HCT116 (cell line): ENCODE measurements around the gene PFKP. TPM values are rescaled to one million over a fixed set of nuclear protein-coding genes. Genes with fewer than 3 reads are reported as not detected.

Source experiments
- ATAC-seq: fragments of 200-7000 bp; cut with Tn5 transposase; 2 replicates; pipeline ENCODE4 v1.9.1; 2020; ENCODE audit warnings: mild to moderate bottlenecking, moderate library complexity
- BruUV-seq: library from RNA; stranded (reverse); fragments of 400-500 nt; replicated peaks from 2 replicates; lab custom pipeline; 2021; lab: Mats Ljungman, UMichigan
- CTCF ChIA-PET: fragments of 300-600 bp; sonication (Branson Sonifier 250); formaldehyde crosslinking; loops from one replicate; lab custom pipeline; 2021; ENCODE audit warnings: antibody characterized with exemption; lab: Charles Lee
- POLR2A ChIA-PET: fragments of 300-600, 350-600 bp; sonication (Branson Sonifier 250); formaldehyde crosslinking; loops from one replicate; lab custom pipeline; 2021; ENCODE audit warnings: antibody characterized with exemption; lab: Charles Lee
- RAD21 ChIA-PET, 2 experiments: fragments of 300-600 bp; sonication (Branson Sonifier 250); formaldehyde crosslinking; loops; one replicate each; lab custom pipeline; 2023; ENCODE audit warnings: low total read pairs in 2 of 2; ENCODE audit not compliant: uncharacterized antibody in 2 of 2, unreplicated experiment in 2 of 2, low non-redundant PET in 1 of 2; lab: Charles Lee
- DNase-seq: peaks from one replicate; pipeline ENCODE4 v3.0.0-alpha.2; 2010; ENCODE audit warnings: low read depth, low spot score
- H2AFZ ChIP-seq: fragments of 200-600 bp; shearing (Covaris generic), sonication (generic); 2 replicates; pipeline ENCODE4 v1.6.1; 2017; ENCODE audit warnings: low read depth, mixed run types, mixed read lengths, antibody characterized with exemption, low read length; ENCODE audit not compliant: poor library complexity, severe bottlenecking
- H3K27ac ChIP-seq: 2 replicates; pipeline ENCODE4 v1.5.1; 2012; ENCODE audit warnings: low read depth, low read length
- H3K27me3 ChIP-seq: fragments of 200-600 bp; sonication (generic); 2 replicates; pipeline ENCODE4 v1.6.1; 2016; ENCODE audit warnings: mixed run types, low read length, mixed read lengths; ENCODE audit not compliant: insufficient read depth
- H3K36me3 ChIP-seq, 2 experiments: fragments of 200-500 bp in 1 of 2; fragments of 200-600 bp in 1 of 2; sonication (Bioruptor generic) in 1 of 2; sonication (generic) in 1 of 2; 2 replicates each; pipeline versions ENCODE4 v1.5.1 to v1.6.1; 2014 to 2016; ENCODE audit warnings: low read length in 2 of 2, inconsistent platforms in 1 of 2, mixed read lengths in 1 of 2, mixed run types in 1 of 2; ENCODE audit not compliant: insufficient read depth in 2 of 2, control insufficient read depth in 1 of 2
- H3K4me1 ChIP-seq, 2 experiments: fragments of 200-600 bp in 1 of 2; sonication (generic) in 1 of 2; 2 replicates each; pipeline versions ENCODE4 v1.5.1 to v1.6.1; 2012 to 2017; ENCODE audit warnings: low read length in 2 of 2, inconsistent platforms in 1 of 2, mild to moderate bottlenecking in 1 of 2, mixed read lengths in 1 of 2, mixed run types in 1 of 2, moderate library complexity in 1 of 2; ENCODE audit not compliant: insufficient read depth in 2 of 2, control insufficient read depth in 1 of 2
- H3K4me2 ChIP-seq: fragments of 200-600 bp; sonication (generic); 2 replicates; pipeline ENCODE4 v1.6.1; 2017; ENCODE audit warnings: mixed run types, low read length, mixed read lengths
- H3K4me3 ChIP-seq, 2 experiments: fragments of 200-600 bp in 1 of 2; sonication (generic) in 1 of 2; replicated peaks in 1 of 2; 2 replicates each; pipeline ENCODE4 v1.5.1; 2011 to 2016; ENCODE audit warnings: low read length in 2 of 2, control low read depth in 1 of 2, low read depth in 1 of 2, mild to moderate bottlenecking in 1 of 2, mixed read lengths in 1 of 2, mixed run types in 1 of 2
- H3K79me2 ChIP-seq: fragments of 200-600 bp; sonication (generic); 2 replicates; pipeline ENCODE4 v1.6.1; 2017; ENCODE audit warnings: mild to moderate bottlenecking, mixed run types, low read length, moderate library complexity, mixed read lengths; ENCODE audit not compliant: insufficient read depth
- H3K9ac ChIP-seq: fragments of 200-600 bp; sonication (generic); 2 replicates; pipeline ENCODE4 v1.6.1; 2016; ENCODE audit warnings: low read length, mixed read lengths
- H3K9me2 ChIP-seq: fragments of 200-600 bp; sonication (generic), shearing (Covaris generic); 2 replicates; pipeline ENCODE4 v1.6.1; 2017; ENCODE audit warnings: mixed run types, mild to moderate bottlenecking, moderate library complexity; ENCODE audit not compliant: insufficient read depth
- H3K9me3 ChIP-seq, 2 experiments: fragments of 200-500 bp in 1 of 2; fragments of 200-600 bp in 1 of 2; sonication (Bioruptor generic) in 1 of 2; sonication (generic) in 1 of 2; 2 replicates each; pipeline ENCODE4 v1.6.1; 2014 to 2017; ENCODE audit warnings: low read length in 2 of 2, mixed read lengths in 2 of 2, inconsistent platforms in 1 of 2, low read depth in 1 of 2, mild to moderate bottlenecking in 1 of 2, mixed run types in 1 of 2, moderate library complexity in 1 of 2; ENCODE audit not compliant: control insufficient read depth in 1 of 2, insufficient read depth in 1 of 2
- H4K20me1 ChIP-seq: fragments of 200-600 bp; sonication (generic), shearing (Covaris generic); 2 replicates; pipeline ENCODE4 v1.6.1; 2017; ENCODE audit warnings: mixed run types, mild to moderate bottlenecking, moderate library complexity; ENCODE audit not compliant: insufficient read depth
- EZH2phosphoT487 ChIP-seq: fragments of 200-600 bp; IDR thresholded peaks from 2 replicates; pipeline ENCODE4 v1.6.1; 2018; ENCODE audit warnings: antibody characterized with exemption, borderline replicate concordance
- FOSL1 ChIP-seq: IDR thresholded peaks from 2 replicates; pipeline ENCODE4 v1.6.1; 2012; ENCODE audit warnings: low read depth
- JUND ChIP-seq: IDR thresholded peaks from 2 replicates; pipeline ENCODE4 v1.6.1; 2012
- SIN3A ChIP-seq: IDR thresholded peaks from 2 replicates; pipeline ENCODE4 v1.6.1; 2012; ENCODE audit warnings: low read depth
- TCF7L2 ChIP-seq: IDR thresholded peaks from 2 replicates; pipeline ENCODE4 v1.7.0; 2011; ENCODE audit warnings: borderline replicate concordance, inconsistent platforms; ENCODE audit not compliant: insufficient read depth, insufficient read length; ENCODE audit errors: extremely low read depth
- ZBTB33 ChIP-seq: IDR thresholded peaks from 2 replicates; pipeline ENCODE4 v1.6.1; 2011; ENCODE audit warnings: mild to moderate bottlenecking, low read length, moderate library complexity; ENCODE audit not compliant: insufficient replicate concordance; ENCODE audit errors: extremely low read depth
- ZFX ChIP-seq: fragments of 450-650 bp; IDR thresholded peaks from 2 replicates; pipeline ENCODE4 v1.6.1; 2017
- intact Hi-C: fragments of 100-400 bp; cut with micrococcal nuclease; formaldehyde crosslinking; loops from 2 replicates; pipeline ENCODE4 v1.10.0; 2022
- total RNA-seq: library from RNA; stranded (reverse); gene quantifications from one replicate; pipeline ENCODE4 v1.2.1, GENCODE V29; 2021; ENCODE audit not compliant: unreplicated experiment
- TF ChIP-seq, protein P1 (sequence below): IDR thresholded peaks from 2 replicates; pipeline ENCODE4 v1.6.1; 2012

The PFKP gene
- total RNA-seq, 1 experiment from 2014 or later = 237 TPM

DNA sequence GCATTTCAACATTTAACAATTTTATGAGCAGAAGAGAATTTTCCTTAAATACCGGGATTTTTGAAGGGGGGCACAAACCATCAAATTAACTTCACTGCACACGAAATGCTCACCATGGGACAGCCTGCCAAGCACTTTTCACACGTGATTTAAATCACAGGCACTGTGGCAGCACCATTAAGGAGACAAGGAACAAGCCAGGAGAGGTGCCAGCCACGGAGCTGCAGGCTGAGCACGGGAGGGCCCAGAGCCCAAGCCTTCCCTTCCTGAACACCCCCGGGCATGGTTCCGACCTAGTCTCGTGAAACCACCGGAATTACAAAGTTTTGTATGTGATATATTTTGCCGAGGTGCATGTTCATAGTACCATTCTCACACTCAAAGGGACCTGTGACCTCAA, 91.8 kb downstream of the PFKP start:
- H4K20me1 ChIP-seq = no peaks in the 10 kb centered on the region
- RAD21 ChIA-PET = no interaction called here
- POLR2A ChIA-PET = no interaction called here

More for the DNA sequence above, 91.8 kb downstream of the PFKP start:
- intact Hi-C loops = no loop called here
- no peaks in the 10 kb centered on the region for H3K9me3 ChIP-seq
- no peak overlapping the region for H2AFZ ChIP-seq
- no peak for ATAC-seq
- H3K27me3 ChIP-seq = no peaks in the 10 kb centered on the region
- no peak for DNase-seq
- no peaks in the 10 kb centered on the region for H3K4me1 ChIP-seq
- peaks cover 54% of the 10 kb centered on the region in 2 experiments for H3K36me3 ChIP-seq
- BruUV-seq = no TSS peak
- H3K9me2 ChIP-seq = no peaks in the 10 kb centered on the region
- H3K4me2 ChIP-seq = no peak overlapping the region
- no peaks in the 10 kb centered on the region for H3K79me2 ChIP-seq
- H3K9ac ChIP-seq = no peak overlapping the region
- TF ChIP-seq, protein P1, sequence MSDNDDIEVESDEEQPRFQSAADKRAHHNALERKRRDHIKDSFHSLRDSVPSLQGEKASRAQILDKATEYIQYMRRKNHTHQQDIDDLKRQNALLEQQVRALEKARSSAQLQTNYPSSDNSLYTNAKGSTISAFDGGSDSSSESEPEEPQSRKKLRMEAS = no peak
- TF ChIP-seq EZH2phosphoT487 (no peak), ZFX (no peak), SIN3A (no peak), ZBTB33 (no peak), JUND (no peak), FOSL1 (no peak), TCF7L2 (no peak)
- CTCF ChIA-PET = no interaction called here
- no peak overlapping the region for H3K4me3 ChIP-seq
- H3K27ac ChIP-seq = no peak overlapping the region
